ENCODE results near the gene HUNK. TPM values are rescaled to one million over a fixed set of nuclear protein-coding genes. Genes with fewer than 3 reads are reported as not detected.

Gene HUNK
- total RNA-seq, 1 experiment from 2014 or later, result 7.0 TPM

GRCh38 chr21:31846690-31847089 lies 26.1 kb upstream of the HUNK start:
- no peaks in the 10 kb centered on the region; the same call in 1 of the 2 replicates for H3K27me3 Mint-ChIP-seq (ENCODE audit: low read depth)
- CTCF ChIA-PET, result no interaction called here
- H3K9me3 Mint-ChIP-seq, result peaks cover 7% of the 10 kb centered on the region; the same call in 1 of the 2 replicates

More at GRCh38 chr21:31846690-31847089, 26.1 kb upstream of the HUNK start:
- no peak for DNase-seq (ENCODE audit: low spot score)
- POLR2A ChIA-PET, result no interaction called here
- peaks cover 11% of the 10 kb centered on the region for H3K4me1 Mint-ChIP-seq
- no peak overlapping the region for H3K27ac Mint-ChIP-seq
- no peak for ATAC-seq
- no peaks in the 10 kb centered on the region for H3K36me3 Mint-ChIP-seq
- no peak for TF ChIP-seq ESRRA (CRISPR knock-in tag; IDR thresholded peaks at IDR 0.05; ENCODE audit: borderline replicate concordance)
- TF ChIP-seq ZNF671 (CRISPR knock-in tag; IDR thresholded peaks at IDR 0.05), result no peak
- no peak for TF ChIP-seq ZNF219 (CRISPR knock-in tag; IDR thresholded peaks at IDR 0.05; ENCODE audit: borderline replicate concordance)
- no peak for TF ChIP-seq ZNF121 (CRISPR knock-in tag; IDR thresholded peaks at IDR 0.05)
- no peak for TF ChIP-seq SMAD4 (CRISPR knock-in tag; IDR thresholded peaks at IDR 0.05)
- TF ChIP-seq NFYB (CRISPR knock-in tag; conservative IDR thresholded peaks at IDR 0.05; ENCODE audit: low read depth), result no peak
- TF ChIP-seq, protein P1, sequence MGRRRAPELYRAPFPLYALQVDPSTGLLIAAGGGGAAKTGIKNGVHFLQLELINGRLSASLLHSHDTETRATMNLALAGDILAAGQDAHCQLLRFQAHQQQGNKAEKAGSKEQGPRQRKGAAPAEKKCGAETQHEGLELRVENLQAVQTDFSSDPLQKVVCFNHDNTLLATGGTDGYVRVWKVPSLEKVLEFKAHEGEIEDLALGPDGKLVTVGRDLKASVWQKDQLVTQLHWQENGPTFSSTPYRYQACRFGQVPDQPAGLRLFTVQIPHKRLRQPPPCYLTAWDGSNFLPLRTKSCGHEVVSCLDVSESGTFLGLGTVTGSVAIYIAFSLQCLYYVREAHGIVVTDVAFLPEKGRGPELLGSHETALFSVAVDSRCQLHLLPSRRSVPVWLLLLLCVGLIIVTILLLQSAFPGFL (CRISPR knock-in tag; IDR thresholded peaks at IDR 0.05; ENCODE audit: borderline replicate concordance), result no peak
- no peak for TF ChIP-seq GABPB1 (CRISPR knock-in tag; IDR thresholded peaks at IDR 0.05)
- no peak for TF ChIP-seq STAT6 (CRISPR knock-in tag; conservative IDR thresholded peaks at IDR 0.05; ENCODE audit: low read depth)
- no peak for TF ChIP-seq GTF2I (CRISPR knock-in tag; conservative IDR thresholded peaks at IDR 0.05)
- no peak for TF ChIP-seq CREB1 (CRISPR knock-in tag; IDR thresholded peaks at IDR 0.05)
- TF ChIP-seq, protein P2, sequence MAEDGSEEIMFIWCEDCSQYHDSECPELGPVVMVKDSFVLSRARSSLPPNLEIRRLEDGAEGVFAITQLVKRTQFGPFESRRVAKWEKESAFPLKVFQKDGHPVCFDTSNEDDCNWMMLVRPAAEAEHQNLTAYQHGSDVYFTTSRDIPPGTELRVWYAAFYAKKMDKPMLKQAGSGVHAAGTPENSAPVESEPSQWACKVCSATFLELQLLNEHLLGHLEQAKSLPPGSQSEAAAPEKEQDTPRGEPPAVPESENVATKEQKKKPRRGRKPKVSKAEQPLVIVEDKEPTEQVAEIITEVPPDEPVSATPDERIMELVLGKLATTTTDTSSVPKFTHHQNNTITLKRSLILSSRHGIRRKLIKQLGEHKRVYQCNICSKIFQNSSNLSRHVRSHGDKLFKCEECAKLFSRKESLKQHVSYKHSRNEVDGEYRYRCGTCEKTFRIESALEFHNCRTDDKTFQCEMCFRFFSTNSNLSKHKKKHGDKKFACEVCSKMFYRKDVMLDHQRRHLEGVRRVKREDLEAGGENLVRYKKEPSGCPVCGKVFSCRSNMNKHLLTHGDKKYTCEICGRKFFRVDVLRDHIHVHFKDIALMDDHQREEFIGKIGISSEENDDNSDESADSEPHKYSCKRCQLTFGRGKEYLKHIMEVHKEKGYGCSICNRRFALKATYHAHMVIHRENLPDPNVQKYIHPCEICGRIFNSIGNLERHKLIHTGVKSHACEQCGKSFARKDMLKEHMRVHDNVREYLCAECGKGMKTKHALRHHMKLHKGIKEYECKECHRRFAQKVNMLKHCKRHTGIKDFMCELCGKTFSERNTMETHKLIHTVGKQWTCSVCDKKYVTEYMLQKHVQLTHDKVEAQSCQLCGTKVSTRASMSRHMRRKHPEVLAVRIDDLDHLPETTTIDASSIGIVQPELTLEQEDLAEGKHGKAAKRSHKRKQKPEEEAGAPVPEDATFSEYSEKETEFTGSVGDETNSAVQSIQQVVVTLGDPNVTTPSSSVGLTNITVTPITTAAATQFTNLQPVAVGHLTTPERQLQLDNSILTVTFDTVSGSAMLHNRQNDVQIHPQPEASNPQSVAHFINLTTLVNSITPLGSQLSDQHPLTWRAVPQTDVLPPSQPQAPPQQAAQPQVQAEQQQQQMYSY (CRISPR knock-in tag; IDR thresholded peaks at IDR 0.05), result no peak
- TF ChIP-seq MXD4 (CRISPR knock-in tag; IDR thresholded peaks at IDR 0.05; ENCODE audit: borderline replicate concordance), result no peak
- TF ChIP-seq, protein P3, sequence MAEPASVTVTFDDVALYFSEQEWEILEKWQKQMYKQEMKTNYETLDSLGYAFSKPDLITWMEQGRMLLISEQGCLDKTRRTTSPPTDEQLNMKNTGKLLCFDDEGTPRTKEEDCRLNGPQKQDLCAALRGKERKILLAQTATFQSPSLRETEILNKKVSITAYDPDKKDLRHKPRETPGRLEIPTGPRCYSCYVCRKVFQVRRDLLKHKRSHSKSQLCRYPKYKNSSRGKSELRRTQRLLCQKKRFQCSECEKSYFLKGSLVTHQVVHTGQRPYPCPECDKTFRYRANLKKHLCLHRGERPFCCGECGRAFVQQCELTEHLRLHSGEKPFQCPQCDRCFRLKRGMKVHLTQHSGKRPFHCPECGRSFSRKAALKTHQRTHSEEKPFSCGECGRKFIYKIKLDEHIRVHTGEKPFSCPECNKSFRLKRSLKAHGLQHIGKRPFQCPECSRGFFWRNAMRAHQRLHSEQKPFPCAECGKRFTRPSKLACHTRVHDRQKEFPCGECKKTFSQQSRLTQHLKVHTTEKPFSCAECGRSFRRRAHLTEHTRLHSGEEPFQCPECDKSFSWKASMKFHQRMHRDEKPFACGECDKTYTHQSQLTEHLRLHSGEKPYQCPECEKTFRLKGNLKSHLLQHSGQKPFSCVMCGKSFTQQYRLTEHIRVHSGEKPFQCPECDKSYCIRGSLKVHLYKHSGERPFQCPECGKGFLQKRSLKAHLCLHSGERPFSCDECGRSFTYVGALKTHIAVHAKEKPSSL (CRISPR knock-in tag; conservative IDR thresholded peaks at IDR 0.05), result no peak
- TF ChIP-seq USF1 (CRISPR knock-in tag; IDR thresholded peaks at IDR 0.05), result no peak
- no peak for TF ChIP-seq ATF1 (CRISPR knock-in tag; IDR thresholded peaks at IDR 0.05)
- no peak overlapping the region for H3K4me3 Mint-ChIP-seq
